DMS114 treated with DMSO at 0.1 percent for 48 hours (cell line): ENCODE measurements around the gene DNER.

ENCODE experiments used
- DNase-seq: peaks from one replicate; lab custom pipeline; 2025; ENCODE audit not compliant: unreplicated experiment; lab: John Stamatoyannopoulos, UW

DNER gene

DNA sequence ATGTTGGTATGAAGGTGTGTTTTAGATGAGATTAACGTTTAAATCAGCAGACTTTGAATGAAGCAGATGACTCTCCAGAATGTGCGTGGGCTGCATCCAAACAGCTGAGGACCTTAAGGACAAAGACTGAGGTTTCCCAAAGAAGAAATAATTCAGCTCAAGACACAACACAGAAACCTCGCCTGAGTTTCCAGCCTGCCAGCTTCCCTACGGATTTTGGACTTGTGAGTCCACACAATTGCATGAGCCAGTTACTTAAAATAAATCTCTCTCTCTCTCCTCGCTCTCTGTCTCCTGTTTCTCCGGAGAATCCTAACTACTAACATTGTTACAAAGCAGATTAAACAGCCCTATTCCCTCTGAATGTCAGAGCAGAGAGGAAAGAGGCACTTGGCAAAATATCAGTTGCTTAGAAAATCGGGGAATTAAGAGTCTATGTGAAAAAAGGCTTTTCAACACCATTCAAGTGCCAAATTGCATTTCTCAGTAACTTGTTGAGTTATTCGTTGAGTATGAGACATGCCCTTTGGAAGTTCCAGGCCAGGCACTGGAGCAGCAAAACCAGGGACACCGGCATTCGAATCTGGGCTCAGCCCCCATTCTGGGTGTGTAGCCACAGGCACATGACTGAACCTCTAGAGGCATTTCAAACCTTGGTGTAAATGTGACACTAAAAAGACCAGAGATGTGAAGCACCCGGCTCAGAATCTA lies 268.7 kb downstream of the DNER start:
- DNase-seq: no peak

DNA sequence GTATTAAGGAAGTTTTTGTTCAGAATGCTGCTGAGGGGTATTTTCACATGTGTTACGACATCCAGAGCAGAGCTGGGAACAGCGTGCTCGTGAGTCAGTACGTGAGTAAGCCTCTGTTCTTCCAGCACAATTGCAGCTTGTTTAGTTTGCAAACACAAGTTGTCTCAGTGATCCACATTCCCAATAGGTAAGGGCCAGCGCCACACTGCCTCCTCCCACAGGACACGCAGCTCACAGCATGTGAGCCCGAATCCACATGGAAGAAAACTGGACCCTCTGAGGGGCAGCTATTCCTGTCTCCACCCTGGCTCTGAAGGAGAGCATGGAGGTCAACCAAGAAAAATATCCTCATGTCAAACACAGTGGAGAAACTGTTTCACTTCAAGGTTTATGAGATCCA lies 269.3 kb downstream of the DNER start:
- no peak for DNase-seq

DNA sequence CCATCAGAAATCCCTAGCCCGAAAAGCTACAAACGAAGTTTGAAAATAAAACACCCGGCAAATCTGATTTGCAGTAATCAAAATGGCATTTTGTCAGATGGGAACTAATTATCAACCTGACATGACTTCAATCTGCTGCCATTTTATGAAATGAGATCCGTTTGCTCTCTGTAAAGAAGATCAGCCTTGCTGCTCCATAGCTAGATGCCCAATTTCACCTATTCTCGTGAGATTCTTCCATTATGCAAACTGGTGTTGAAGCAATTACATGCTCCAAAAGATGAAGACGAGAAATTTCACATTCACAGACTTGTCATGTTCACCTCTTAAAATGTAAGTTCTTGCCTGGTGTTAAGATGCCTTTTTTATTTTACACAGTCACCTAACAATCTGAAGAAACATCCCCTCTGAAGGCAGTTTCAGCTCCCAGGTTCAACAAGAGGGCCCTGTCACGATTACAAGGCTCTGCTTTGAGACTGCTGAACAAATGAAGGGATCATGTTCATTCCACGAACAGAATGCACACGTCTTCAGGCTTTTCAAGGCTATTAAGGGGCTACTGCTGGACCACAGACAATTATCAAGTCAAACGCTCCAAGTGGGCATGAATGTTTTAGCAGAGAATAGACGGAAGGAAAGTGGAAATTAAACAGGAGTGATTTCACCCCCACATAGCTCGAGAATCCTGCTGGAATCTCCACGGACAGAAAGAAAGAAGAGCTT lies 270.6 kb downstream of the DNER start:
- no peak for DNase-seq

DNA sequence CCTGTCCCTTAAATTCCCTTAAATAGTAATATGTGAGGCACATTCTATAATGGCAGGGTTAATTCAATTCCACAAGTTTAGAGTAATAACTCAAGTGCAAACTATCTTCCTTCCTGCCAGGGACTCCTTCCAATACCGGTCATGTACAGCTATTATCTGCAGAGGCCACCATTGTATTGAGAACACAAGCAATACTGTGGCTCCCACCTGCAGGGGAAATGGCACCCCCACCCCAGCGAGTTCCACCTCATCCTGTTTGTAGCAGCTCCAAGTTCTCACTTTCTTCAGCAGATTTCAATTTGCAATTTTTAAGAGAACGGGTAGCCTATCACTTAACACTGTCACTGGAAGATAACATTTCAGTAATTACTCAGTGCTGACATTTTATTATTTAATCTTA lies 271.2 kb downstream of the DNER start:
- no peak for DNase-seq

DNA sequence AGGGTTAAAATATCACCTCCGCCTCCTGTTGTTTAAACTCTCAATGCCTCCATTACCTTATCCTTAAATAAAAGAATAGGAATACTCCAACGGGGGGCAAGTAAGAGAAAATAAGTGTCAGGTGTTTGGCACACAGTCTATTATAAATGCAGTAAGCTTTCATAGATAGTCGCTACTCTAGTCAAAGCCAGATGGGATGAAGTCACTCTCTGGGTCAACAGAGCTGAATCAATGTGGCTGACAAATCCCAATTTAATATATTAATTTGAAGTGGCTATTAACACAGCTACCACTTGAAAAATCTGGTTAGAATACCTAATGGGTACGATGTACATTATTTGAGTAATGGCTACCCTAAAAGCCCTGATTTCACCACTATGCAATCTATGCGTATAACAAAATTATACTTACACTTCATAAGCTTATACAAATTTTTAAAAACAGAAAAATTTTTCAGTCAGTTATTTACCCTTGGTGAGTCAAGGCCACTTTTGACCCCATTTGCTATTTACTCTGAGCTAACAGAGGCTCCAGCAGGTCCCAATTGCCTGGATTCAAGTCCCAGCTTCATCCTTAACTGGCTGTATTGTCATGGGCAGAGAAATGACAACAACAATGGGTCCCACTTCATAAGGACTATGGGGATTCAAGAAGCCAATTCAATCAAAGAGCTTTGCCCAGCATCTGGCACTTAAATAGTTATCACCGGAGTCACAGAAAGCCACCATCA lies 275.8 kb downstream of the DNER start:
- no peak for DNase-seq

DNA sequence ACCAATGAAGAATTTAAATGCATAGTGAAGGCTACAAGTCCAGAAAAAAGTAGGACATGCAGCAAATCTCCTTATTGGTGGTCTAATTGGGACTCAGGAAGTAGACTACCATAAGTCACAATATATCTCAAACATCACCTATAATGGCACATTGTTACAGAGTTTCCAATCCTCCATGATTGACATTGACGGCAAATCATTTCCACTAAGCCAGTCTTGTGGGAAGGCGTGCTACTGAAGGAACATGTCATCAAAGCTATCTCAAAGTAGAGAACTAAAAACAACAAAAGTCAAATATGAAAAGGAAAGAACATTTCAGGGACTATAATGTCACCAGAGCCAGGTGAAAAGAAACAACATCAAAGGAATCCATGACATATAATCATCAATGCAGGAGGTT lies 276.9 kb downstream of the DNER start:
- DNase-seq: no peak

DNA sequence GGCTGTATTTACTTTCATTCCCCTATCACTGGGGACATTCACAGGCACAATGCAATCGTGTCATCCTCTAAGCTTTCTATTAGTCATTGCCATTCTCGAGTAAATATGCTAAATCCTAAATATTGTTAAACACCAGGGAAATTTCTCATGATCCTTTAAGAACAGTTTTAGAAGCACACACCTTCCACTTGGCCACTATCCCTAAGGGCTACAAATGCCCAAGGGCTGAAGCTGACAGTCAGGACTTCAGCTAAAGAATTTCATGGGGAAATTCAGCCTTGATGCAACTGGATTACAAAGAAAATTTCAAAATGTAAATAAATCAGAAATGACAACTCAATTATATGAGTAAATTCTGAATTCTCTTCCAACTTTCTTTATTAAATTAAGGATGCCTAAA lies 280.2 kb downstream of the DNER start:
- DNase-seq: no peak

DNA sequence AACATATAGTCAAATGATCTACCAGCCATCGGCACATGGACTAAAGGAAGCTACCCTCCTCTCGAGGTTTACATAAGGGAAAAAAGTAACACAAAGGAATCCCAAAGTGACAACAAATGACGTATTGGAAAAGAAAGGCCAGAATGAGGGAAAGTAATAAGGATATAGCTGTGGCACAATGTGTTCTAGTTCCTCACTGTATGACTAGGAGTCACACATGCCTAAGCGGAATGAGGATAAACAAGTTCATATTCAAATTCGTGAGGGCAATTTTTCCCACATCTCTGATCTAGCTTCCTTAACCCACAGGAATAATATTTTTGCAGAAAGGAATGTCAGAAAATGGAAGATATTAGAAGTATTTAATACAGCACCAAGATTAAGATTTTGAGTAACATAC lies 281.0 kb downstream of the DNER start:
- DNase-seq: no peak

DNA sequence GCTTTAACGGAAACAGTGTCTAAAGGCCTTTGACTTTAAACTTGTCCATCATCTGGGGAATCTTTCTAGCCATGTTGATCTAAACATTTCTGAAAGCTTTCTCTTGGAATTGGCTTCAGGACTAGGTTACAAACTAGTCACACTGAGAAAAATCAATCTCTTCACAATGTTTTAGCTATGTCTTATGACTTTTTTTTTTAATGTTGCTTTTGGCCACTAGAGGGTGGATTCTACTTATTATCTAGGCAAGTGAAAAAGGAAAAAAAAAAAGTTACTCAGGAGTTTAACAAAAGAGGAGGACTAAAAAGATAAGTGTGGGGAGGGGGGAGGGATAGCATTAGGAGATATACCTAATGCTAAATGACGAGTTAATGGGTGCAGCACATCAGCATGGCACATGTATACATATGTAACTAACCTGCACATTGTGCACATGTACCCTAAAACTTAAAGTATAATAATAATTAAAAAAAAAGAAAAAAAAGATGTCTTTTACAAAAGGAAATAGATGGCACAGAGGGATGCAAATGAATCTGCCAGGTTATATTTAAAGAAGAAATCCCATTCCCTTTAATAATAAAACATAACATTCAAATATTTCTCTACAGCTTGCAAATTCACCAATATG lies 282.9 kb downstream of the DNER start:
- peak; percentile 61 for DNase-seq

DNA sequence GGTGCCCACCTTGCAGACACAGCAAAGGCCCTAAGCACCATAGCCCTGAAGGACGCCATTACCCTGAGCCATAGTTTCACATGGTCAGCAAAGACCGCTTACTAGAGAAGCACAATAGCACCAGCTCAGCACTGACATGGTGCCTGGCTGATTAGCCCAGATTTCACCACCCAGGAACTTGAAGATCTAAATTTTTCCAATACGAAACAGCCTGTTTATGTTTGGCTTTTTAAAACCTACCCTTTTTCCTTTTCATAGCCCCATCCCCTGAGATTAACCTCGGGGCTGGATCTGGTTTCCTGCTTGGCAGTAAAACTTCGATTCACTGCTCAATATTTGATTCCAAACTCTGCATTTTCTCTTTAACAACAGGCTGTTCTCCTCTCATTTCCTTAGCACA lies 284.8 kb downstream of the DNER start:
- DNase-seq: no peak

DNA sequence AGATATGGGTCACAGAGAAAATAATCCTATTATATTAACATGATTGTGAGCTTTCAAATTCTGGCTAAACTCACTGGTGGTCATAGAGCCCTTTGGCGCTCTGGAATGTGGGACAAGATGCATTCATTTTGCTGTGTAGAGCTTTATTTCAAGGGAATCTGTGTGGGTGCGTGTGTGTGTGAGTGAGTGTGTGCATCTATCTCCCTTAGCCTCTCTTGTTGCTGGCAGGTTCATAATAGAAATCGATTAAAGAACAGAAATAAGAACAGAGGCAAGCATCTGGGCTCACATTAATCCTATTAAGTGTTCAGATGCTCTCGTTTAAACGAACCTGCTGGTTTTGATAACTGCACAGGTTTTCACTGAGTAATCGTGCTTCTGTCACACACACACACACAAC lies 287.9 kb downstream of the DNER start:
- no peak for DNase-seq

DNA sequence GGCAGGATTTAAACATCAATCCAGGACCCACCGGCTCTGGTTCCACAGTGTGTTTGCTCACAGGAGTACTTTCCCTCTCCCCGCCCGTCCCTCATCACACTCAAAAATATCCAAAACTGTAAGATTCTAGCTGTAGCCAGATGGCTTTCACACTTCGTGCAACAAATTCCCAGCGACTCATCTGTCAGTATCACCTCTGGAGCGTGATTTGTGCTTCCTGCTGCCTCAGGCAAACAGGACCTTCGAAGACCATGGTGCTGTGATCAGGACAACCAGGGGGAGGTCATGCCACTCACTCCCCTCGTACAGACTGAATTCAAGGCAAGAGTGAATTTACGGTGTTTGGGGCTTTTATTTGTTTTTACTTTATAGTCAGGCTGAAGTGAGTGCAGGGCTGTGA lies 288.8 kb downstream of the DNER start:
- DNase-seq: no peak

DNA sequence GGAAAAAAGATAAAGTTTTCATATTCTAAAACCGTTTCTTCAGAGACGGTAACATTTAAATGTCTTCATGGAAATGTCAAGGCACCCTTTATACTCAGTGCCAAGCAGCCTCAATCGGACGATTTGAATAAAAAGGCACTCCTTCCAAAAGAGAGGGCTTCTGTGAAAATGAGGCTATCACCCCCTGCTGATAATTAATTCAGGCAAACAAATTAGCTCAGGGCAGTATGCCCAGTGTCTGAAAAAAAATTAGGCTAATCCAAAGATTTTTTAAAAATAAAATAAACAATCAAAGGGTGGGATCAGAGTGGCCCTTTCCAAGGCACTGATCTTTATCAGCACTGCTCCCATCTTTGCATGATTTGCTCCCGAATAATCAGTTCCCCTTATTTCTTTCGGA lies 292.3 kb downstream of the DNER start:
- no peak for DNase-seq

DNA sequence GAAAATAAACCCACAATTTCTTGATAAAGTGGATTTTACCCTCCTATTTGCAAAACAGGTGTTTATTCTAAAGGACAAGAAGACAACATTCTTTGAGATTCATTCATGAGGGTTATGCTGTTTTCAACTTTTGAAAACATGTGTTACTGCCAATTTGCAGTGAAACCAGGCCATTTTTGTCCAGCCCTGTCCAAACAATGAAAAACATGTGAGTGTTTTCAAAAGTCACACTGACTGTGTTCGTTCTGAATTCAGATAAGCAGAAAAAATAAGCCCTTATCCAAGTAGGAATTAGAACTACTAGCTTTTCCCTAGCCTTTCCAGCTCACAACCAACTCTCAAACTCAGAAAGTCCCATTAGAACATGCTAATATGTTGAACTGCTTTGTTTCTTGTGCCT lies 295.2 kb downstream of the DNER start:
- DNase-seq: no peak

DNA sequence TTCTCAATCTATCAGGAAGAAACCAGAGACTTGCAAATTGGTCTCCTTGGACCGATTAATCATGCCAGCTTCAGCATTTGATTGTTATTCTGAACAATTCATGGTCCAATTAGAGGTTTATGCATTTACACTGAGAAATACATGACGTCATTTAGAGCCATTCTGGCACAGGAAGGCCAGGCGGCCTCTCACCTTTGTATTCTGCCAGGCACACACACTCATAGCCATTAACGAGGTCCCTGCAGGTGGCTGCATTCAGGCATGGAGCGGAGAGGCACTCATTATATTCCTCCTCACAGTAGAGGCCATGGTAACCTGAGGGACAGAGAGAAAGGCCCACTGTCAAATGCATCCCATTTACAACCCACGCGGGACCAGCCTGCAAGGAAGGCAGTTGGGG lies 296.4 kb downstream of the DNER start:
- DNase-seq: no peak

DNA sequence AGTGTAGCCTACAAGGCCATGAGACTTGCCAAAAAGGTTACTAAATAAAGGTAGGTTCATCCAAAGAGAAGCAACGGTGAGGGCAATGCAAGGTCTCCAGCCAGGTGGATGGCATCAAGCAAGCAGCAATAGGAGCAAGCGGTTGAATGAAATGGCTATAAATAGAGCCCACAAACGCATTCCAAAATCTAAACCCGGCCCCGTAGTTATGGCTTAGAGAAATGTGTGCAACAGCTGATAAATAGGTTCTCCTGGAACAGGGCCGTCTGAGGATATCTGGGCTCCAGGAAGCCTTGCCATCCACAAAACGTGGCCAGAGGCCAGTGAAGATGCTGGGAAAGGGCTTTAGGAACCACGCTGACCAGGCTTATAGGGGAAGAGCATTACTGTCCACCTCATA lies 297.2 kb downstream of the DNER start:
- no peak for DNase-seq

DNA sequence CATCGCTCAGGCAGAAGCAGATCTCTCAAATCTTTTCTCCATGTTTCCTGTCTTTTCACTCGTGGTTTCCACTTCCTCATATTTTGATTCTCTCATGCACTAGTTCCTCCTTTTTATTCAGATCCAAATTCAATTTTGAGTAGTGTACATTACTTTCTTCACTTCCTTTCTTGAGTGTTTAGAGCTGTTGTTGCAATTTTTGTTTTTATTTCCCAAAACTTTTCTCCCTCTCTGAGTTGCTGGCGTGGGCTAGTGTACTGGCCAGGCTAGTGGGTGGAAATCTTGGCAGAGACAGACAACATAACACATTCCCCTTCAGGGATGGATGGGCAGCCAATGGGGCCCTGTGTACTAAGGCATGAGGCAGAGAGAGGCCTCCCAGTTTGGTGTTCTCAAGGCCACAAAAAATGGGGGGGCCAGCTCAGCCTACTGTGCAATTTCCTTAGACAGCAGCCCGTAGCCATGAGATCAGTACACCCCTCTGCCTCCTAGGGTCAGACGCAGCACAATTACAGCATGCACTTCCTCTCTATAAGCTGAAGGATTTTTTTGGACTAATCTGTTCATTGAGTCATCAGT lies 298.1 kb downstream of the DNER start:
- no peak for DNase-seq

DNA sequence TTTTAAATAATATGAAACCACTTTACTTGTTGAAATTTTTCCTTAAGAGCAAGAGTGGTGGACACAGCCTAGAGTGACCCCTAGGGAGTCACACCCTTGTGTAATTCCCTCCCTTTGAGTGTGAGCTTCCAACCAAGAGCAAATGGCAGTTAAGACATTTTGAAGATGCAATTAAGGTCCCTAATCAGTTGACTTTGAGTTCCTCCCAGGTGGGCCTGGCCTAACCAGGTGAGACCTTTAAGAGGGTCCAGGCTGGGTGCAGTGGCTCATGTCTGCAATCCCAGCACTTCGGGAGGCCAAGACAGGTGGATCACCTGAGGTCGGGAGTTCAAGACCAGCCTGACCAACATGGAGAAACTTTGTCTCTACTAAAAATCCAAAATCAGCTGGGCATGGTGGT lies 299.7 kb downstream of the DNER start:
- no peak for DNase-seq

DNA sequence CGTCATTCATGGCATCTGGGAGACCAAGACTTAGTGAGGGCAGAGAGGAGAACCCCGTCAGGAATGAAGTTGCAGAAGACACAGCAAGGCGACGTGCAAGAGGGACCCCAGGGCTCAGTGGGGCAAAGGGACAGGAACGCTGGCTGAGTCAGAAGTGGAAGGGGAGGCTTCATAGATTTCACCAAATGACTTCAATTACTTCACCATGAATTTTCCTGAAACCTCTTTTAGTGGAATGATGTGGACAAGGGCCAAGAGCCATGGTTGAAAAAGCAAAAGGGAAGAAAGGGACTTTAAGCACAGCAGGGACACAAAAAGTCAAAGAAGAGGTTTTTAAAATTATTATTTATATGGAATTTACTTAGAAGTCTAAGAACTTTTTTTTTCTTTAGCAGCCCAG lies 301.7 kb downstream of the DNER start:
- no peak for DNase-seq

DNA sequence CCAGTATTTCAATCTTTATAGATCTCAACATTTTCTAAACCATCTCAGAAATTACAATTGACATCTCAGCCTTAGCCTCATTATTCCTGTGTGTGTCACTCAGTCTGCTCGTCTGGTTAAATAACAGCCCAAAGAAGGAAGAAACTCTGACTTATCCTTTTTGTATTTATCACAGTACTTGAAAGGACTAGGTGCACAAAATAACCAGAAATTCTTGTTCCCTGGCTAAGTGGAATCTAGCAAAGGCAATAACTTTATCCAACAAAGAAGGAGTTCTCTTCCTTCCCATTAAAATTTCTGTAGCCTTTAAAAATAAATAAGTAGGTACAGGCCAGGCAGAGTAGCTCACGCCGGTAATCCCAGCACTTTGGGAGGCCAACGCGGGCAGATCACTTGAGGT lies 303.4 kb downstream of the DNER start:
- DNase-seq: no peak

DNA sequence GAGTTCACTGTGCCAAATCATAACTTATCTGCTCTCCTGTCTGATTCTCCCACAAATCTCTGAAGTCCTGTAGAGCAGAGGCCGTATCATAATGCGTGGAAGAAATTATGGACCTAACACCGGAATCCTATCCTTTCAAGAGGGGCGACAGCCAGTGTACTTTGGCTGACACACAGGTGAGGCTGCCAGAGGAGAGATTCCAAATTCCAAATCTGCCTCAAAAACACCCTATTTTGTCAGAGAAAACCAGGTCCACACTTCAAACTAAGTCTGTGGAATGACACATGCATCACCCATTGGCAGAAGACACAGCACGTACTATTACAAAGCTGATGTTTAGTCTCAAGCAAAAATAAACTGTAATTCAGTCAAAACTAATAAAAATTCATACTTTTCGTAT lies 304.1 kb downstream of the DNER start:
- no peak for DNase-seq
